ENCODE results near the gene USP40.

- TF ChIP-seq CTCF (IDR thresholded peaks at IDR 0.05) = no peak
- TF ChIP-seq POLR2A (IDR thresholded peaks at IDR 0.05) = no peak
These were observed 24.1 kb downstream of the USP40 start for GRCh38 chr2:233542507-233542906.

Measured in thyroid gland (tissue), 4 donors.